ENCODE measurements around the gene RHOD. TPM values are rescaled to one million over a fixed set of nuclear protein-coding genes. Genes with fewer than 3 reads are reported as not detected.
A peak's percentile ranks its signal among the peaks of the same experiment; 100 is the strongest.

Gene RHOD
- total RNA-seq, 1 donor from 2014 or later = 82.6 TPM

DNA sequence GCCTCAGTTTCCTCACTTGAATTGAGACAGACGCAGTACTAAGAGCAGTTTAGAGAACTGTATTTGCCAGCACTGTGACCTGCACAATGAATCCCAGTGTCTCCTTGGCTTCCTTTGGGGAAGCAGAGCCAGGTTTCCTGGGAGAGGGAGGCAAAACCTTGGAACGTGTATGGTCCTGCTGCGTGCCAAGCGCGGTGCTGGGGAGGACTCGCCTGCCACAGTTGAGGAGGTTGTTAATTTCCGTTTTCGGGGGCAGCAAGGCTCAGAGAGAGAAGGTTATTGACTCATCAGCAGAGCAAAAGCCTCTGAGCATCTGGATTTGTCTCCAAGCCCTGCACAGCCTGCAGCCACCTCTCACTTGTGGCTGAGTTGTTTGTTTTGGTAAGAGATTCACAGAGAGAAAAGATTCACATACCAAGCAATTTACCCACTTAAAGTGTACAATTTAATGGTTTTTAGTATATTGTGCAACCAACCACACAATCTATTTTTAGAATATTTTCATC is 22.9 kb upstream of the RHOD start:
- TF ChIP-seq, protein P1, sequence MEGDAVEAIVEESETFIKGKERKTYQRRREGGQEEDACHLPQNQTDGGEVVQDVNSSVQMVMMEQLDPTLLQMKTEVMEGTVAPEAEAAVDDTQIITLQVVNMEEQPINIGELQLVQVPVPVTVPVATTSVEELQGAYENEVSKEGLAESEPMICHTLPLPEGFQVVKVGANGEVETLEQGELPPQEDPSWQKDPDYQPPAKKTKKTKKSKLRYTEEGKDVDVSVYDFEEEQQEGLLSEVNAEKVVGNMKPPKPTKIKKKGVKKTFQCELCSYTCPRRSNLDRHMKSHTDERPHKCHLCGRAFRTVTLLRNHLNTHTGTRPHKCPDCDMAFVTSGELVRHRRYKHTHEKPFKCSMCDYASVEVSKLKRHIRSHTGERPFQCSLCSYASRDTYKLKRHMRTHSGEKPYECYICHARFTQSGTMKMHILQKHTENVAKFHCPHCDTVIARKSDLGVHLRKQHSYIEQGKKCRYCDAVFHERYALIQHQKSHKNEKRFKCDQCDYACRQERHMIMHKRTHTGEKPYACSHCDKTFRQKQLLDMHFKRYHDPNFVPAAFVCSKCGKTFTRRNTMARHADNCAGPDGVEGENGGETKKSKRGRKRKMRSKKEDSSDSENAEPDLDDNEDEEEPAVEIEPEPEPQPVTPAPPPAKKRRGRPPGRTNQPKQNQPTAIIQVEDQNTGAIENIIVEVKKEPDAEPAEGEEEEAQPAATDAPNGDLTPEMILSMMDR (IDR thresholded peaks at IDR 0.05) = no peak
- Histone ChIP-seq H3K9me3 (no peaks in the 10 kb centered on the region), H3K27me3 (no peaks in the 10 kb centered on the region), H3K36me3 (no peaks in the 10 kb centered on the region), H3K4me1 (peaks cover 3 to 12% of the 10 kb centered on the region in 2 donors), H3K4me3 (no peak overlapping the region), H3K27ac (peak overlapping the region; percentile 46 to 69)
- DNase-seq (ENCODE audit: low spot score in 2 of 2) = no peak
- intact Hi-C loops (cut with DNase I) = loop anchor here (5.0 kb wide), 1 partner anchor 61 kb away; no protein-coding TSS in a partner anchor

GRCh38 chr11:67034350-67034749 is 22.3 kb upstream of the RHOD start:
- TF ChIP-seq, protein P1 (IDR thresholded peaks at IDR 0.05) = no peak
- intact Hi-C loops (cut with DNase I) = loop anchor here (5.0 kb wide), 1 partner anchor 62 kb away; no protein-coding TSS in a partner anchor
- Histone ChIP-seq H3K27me3 (no peaks in the 10 kb centered on the region), H3K4me1 (peaks cover 3 to 12% of the 10 kb centered on the region in 2 donors), H3K36me3 (no peaks in the 10 kb centered on the region), H3K4me3 (no peak overlapping the region), H3K27ac (no peak overlapping the region), H3K9me3 (no peaks in the 10 kb centered on the region)
- DNase-seq (ENCODE audit: low spot score in 2 of 2) = no peak

DNA sequence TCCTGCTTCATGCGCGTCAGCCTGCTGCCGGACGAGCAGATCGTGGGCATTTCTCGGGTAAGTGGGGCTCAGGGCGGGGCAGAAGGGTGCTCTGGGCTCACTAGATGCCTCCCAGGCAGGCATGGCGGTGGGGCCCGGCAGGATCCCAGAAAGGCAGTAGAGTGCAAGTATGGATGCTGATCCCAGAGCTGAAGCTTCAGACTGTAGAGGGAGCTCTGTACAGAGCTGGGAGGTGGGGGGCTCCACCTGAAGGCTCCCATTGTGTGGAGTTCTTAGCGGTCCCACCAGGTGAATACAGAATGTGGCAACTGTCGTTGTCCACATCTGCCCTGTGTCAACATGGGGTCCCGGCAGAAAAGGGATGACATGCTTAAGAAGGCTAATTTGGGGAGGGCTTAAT is 16.5 kb upstream of the RHOD start:
- TF ChIP-seq, protein P1 (IDR thresholded peaks at IDR 0.05) = no peak
- DNase-seq (ENCODE audit: low spot score in 2 of 2) = no peak
- Histone ChIP-seq H3K4me3 (no peak overlapping the region), H3K4me1 (no peaks in the 10 kb centered on the region), H3K9me3 (no peaks in the 10 kb centered on the region), H3K36me3 (no peaks in the 10 kb centered on the region), H3K27ac (no peak overlapping the region), H3K27me3 (no peaks in the 10 kb centered on the region)
- intact Hi-C loops (cut with DNase I) = no loop called here

GRCh38 chr11:67041602-67042001 is 15.0 kb upstream of the RHOD start:
- intact Hi-C loops (cut with DNase I) = no loop called here
- Histone ChIP-seq H3K9me3 (no peaks in the 10 kb centered on the region), H3K27ac (no peak overlapping the region), H3K27me3 (no peaks in the 10 kb centered on the region), H3K4me1 (no peaks in the 10 kb centered on the region), H3K4me3 (no peak overlapping the region), H3K36me3 (no peaks in the 10 kb centered on the region)
- no peak for DNase-seq (ENCODE audit: low spot score in 2 of 2)
- TF ChIP-seq, protein P1 (IDR thresholded peaks at IDR 0.05) = no peak

DNA sequence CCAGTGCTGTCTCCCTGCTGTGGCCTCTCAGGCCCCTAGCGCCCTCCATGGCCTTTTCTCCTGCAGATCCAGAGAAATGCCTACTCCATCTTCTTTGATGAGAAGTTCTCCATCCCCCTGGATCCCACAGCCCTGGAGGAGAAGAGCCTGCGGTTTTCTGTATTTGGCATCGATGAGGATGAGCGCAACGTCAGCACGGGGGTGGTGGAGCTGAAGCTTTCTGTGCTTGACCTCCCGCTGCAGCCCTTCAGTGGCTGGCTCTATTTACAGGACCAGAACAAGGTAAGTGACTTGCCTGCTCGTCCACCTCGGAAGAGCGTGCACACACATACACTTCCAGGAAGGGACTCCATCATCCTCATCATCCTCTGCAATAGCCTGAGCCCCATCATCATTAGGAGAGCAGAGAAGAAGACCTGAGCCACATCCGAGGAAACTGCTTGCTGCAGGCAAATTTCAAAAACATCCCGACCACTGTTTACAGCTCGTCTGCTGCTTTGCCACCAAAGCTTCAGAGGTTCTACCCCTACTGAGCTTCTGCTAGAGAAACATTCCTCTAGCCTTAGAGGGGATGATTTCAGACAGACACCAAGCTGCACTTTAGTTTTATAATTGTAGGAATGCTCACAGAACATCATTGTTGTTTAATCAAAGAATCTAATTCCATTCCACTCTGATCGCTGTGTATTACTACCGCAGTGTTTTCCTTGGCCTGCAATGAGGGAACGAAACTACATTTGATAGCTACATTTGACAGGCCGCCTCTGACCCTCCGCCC is 12.9 kb upstream of the RHOD start:
- H3K4me1 ChIP-seq = no peaks in the 10 kb centered on the region
- intact Hi-C loops (cut with DNase I) = no loop called here
- H3K27ac ChIP-seq = no peak overlapping the region
- no peak for DNase-seq (ENCODE audit: low spot score in 2 of 2)
- H3K9me3 ChIP-seq = no peaks in the 10 kb centered on the region
- no peak overlapping the region for H3K4me3 ChIP-seq
- H3K36me3 ChIP-seq = no peaks in the 10 kb centered on the region
- no peaks in the 10 kb centered on the region for H3K27me3 ChIP-seq
- TF ChIP-seq, protein P1 (IDR thresholded peaks at IDR 0.05) = no peak
